ENCODE data around the gene TANK.
"Not testable (repeated sequence)": the region's sequence is repeated elsewhere in the genome, so short reads cannot be mapped to it uniquely, and the experiment has no call there.

TANK gene

GRCh38 chr2:161233858-161234431 is 73.7 kb downstream of the TANK start:
- DNase-seq, result no peak

- no peak for DNase-seq
Measured at GRCh38 chr2:161234627-161235026, 74.4 kb downstream of the TANK start.

GRCh38 chr2:161237392-161238264 is 77.4 kb downstream of the TANK start:
- peak; percentile 12 for DNase-seq

- no peak for DNase-seq
Measured at GRCh38 chr2:161238265-161238559, 78.0 kb downstream of the TANK start.

- DNase-seq, result no peak
Measured at GRCh38 chr2:161238560-161239325, 78.5 kb downstream of the TANK start.

DNA sequence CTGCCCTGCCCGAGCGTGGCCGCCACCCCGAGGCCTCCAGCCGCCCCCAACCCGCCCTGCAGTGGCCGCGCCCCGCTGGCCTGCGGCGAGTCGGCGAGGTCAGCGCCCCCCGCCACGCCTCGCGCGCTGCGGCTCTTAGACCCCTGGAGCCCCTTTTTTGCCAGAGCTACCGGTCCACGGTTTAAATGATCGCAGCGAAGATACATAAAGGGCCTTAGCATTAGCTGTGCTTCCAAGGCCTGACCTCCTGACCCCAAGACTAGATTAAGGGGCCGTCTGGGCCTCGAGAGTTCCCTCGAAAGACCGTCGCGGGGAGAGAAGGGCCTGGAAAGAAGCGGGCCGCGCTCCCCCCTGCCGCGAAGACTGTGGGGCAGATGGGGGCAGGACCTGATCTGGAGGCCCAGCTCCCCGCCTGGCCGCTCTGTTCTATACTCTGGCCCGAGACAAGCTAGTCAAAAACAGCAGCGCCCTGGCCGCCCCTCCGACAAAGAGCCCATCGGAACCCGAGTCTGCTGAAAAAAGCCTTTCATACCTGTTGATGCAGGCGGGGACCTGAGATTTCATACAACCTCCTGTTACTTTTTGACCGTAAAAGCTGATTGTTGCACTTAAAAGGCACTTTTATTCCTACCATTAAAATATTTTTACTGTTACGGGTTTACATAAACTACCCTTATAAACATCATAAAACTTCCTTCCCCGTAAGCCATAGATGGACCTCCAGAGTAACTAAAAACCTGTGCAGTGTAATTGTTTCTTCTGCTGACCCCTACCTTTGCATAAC is 79.3 kb downstream of the TANK start:
- DNase-seq, result no peak

DNA sequence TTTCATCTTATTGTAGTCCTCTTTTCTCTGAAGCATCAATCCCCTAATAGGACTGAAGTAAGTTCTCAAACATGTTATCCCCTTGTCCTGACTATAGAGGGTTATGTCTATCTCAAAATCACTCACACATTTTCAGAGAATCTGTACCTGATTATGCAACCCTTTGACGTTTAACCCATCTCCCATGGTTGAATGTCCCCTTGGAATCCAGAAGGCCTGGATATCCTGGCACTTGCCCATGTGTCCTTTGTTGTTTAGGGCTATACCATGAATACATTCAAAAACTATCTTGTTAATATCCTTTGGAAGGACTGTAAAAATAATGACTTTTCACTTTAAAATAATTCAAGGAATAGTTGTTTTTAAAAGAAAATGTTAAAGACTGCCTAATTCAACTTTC is 81.7 kb downstream of the TANK start:
- no peak for DNase-seq

DNA sequence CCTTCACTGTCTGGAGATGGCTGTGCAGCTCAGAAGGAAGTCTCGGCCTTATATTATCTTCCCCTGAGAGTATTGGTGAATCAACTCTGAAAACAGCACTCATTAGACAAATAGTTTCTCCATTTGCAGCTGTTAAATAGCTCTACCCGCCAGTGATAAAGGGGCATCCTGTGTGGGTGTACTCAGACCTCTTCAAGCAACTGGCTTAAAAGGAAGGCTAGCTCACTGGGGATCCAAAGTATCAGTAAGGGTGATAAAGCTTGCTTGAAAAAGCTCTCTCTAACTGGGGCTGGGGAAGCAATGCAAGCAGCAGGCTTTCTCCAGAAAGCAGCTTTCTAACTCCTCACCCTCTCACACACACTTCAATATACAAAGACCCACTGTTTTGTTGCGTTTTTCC is 83.1 kb downstream of the TANK start:
- DNase-seq, result no peak

DNA sequence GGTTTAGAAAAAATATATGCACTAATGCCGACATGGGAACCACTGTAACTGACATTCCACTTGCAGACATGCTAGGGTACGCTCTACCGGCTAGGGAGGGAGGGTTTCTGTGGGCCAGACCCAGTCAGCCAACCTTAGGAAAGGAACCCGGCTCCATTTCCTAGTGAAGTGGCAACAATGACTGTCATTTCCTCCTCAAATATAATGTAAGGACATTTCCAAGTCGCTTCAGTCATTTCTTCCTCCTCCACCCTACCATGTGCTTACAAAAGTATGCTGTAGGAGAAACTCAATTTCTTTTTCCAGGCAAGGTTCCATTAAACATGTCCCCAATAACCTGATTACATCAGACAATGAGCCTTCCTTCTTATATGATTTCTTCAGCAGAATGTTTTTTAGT is 83.7 kb downstream of the TANK start:
- no peak for DNase-seq

DNA sequence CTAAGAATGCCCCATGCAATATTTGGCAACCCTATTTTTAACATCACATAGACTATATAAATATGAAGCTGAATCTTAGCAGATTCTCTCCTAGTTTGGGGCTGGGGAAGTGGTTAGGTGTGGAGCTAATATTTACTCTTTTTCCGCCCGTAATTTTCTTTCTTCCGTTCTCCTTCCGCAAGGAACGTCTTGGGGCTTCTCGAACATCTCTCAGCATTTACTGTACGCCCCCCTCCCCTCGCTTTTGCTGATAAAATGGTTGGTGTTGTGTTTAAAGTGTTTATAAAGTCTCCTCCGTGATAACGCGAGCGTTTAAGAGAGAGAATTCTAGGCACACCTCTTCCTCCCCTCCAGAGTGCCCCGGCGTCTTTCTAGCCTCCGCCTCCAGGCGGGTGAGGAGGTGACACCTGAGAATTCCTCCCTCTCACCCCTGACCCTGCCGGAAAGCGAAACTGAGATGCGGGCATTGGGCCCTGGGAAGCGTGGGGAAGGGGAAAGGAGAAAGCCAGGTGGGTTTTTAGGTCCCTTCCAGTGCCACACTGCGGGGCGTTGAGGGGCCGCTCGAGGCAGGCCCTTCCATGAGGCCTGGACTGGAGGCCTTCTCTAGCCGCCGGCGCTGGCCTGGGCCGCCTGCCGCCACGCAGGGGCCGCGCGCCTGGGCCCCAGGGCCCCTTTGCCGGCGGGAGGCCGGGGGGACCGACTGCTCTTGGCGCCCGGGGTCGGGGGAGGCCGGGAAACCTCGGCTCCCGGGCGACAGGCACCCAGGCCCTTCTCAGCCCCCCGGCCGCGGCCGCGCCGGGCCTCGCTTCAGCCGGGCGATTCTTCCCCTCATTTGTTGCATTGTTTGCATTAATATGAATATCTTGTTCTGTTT is 84.4 kb downstream of the TANK start:
- DNase-seq, result not testable (repeated sequence)

- no peak for DNase-seq
Measured at GRCh38 chr2:161245261-161245553, 85.0 kb downstream of the TANK start.

DNA sequence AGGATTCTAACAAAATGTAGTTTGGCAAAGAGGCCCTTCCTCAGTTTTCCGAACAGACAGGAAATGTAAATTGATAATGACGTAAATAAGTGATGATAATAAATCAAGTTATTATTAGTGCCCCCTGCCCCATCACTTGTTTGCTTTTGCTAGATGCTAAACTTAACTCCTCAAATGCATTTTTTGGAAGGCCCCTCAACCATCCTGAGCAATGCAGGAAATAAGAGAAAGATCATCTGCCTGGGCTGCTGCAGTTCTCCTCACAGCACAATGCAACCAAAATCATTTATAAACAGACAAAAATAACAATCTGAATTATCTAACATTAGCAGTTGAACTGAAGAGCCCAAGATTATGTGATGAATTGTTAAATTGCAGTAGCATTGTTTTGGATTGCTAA is 85.4 kb downstream of the TANK start:
- no peak for DNase-seq

- no peak for DNase-seq
Measured at GRCh38 chr2:161246281-161246680, 86.1 kb downstream of the TANK start.

DNA sequence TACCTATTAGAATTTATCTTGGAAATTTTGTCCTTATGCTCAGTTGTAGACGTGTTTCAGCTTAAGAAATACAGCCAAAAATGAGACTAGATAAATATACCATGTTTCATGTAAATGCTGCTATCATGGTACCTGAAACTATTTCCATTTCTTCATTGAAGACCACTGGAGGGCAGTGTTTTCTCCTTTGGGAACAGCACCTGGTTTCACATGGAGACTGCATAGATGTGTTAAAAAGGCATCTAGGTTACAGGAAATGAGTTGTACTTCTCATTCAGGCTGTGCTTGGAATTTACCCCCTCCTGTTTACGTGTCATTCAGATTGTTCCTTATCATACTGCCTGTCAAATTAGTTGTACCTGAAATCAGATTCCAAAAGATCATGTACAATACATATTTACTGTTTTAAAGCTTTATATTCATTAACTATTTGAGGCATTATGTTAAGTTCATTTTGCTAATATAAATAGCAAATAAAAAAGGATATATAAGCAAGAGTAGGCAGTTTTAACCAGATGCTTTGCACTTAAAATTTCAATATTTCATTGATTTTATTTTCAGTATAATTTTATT is 90.7 kb downstream of the TANK start:
- no peak for DNase-seq

DNA sequence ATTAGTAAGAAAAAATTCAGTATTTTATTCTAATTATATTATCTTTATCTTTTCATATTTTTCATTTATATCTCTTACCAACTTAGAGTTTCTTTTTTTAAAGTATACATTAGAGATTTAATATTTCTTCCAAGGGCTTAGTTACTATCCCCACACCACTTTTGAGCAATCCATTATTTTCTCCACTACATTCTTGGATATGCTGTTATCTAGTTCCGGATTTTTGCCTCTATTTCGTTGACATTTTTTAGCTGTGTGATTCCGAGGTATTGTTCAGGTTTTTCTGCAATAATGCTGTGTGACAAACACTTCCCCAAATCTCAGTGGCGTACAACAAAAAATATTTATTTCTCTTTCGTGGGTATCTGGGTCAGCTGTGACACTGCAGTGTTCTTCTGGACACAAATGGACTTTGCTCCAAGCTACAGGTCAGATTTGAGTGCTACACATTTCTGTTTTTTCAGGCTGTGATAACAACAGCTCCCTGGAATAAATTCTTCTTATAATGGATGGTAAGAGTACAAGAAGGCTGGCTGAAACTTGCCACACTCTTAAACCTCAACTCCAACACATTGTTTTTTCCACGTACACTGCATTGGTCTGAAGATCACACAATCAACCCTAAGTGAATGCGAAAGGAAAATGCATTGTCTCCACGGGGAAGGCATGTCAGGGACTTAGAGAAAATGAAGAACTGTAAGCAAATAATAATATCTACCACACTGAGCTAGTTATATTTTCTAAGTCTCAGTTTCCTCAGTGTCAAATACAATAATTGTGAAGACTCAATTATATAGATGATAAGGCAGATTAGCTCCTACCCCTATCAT is 97.1 kb downstream of the TANK start:
- no peak for DNase-seq

DNA sequence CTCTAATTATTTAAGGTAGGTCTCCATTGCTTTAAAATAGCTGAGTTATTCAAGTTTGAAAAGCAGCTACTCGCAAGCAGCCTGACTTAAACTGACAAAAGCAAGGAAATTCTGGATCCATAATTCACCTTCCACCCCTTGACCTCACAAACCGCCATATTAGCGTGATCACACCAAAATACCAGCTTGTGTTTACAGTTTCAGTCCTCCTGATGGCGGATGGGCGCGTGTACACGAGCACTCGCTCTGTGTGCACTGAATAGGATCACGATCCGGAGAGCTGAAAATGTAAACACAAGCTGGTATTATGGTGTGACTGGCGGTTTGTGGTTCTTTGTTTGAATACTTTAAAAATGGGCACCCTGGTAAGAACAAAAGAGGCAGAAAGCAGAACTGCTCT is 105.6 kb downstream of the TANK start:
- DNase-seq, result no peak

GRCh38 chr2:161269111-161269510 is 108.9 kb downstream of the TANK start:
- DNase-seq, result no peak

GRCh38 chr2:161273038-161273760 is 113.0 kb downstream of the TANK start:
- no peak for DNase-seq

GRCh38 chr2:161278564-161279229 is 118.5 kb downstream of the TANK start:
- not testable (repeated sequence) for DNase-seq
